ENCODE measurements around the gene WDR27. TPM values are rescaled to one million over a fixed set of nuclear protein-coding genes. Genes with fewer than 3 reads are reported as not detected.

The WDR27 gene
- polyA plus RNA-seq, 3 donors, result 0.95 to 20.5 (median 2.0) TPM

DNA sequence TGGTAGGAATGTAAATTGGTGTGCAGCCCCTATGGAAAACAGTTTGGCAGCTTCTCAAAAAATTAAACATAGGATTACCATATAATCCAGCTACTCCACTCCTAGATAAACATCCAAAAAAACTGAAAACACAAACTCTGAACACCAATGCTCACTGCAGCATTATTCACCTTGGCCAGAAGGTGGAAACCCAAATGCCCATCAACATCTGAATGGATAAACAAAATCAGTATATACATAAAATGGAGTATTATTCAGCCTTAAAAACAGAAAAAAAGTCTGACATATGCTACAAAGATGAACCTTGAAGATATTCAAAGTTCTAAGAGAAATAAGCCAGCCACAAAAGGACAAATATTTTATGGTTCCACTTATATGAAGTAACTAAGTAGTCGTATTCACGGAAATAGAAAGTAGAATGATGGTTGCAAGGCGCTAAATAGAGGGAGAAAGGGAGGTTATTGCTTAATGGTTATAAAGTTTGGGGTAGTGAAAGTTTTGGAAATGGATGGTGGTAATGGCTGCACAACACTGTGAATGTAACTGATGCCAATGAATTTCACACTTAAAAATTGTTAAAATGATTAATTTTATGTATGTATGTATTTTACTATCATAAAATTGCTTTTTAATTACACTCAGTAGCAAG is 18.5 kb upstream of the WDR27 start:
- Histone ChIP-seq H2AFZ (ENCODE audit: insufficient read depth, low read depth, low read length, poor library complexity, severe bottlenecking) (peak overlapping the region; percentile 11), H3K27me3 (ENCODE audit: control insufficient read depth in 2 of 2, insufficient read depth in 2 of 2, low read length in 2 of 2) (peaks cover 0 to 5% of the 10 kb centered on the region in 2 donors), H3K9me3 (replicated peaks in 1 of 2; ENCODE audit: control insufficient read depth in 1 of 2, insufficient read depth in 1 of 2, low read length in 2 of 2) (no peaks in the 10 kb centered on the region), H3K4me2 (replicated peaks; ENCODE audit: extremely low read depth, low read length, poor library complexity, severe bottlenecking) (peak overlapping the region; percentile 26), H3K79me2 (ENCODE audit: insufficient read depth, low read length) (peaks cover 50% of the 10 kb centered on the region), H3K4me1 (ENCODE audit: control insufficient read depth in 1 of 2, insufficient read depth in 2 of 2, low read length in 2 of 2) (peaks cover 23 to 38% of the 10 kb centered on the region in 2 donors), H3K9ac (ENCODE audit: insufficient read depth, low read length, poor library complexity, severe bottlenecking) (no peak overlapping the region), H4K20me1 (ENCODE audit: insufficient read depth, low read length) (peaks cover 7% of the 10 kb centered on the region), H3K4me3 (replicated peaks in 1 of 3; ENCODE audit: low read depth in 2 of 3, low read length in 3 of 3) (peak overlapping the region in 1 of 3 experiments; percentile 33), H3K27ac (ENCODE audit: low read depth in 1 of 2, low read length in 2 of 2) (no peak overlapping the region), H3K36me3 (replicated peaks in 1 of 2; ENCODE audit: control insufficient read depth in 1 of 2, insufficient read depth in 2 of 2, low read length in 2 of 2) (peaks cover 10 to 19% of the 10 kb centered on the region in 2 donors)
- intact Hi-C loops (cut with micrococcal nuclease), result no loop called here
- no peak for DNase-seq
- Mint-ChIP-seq H3K9me3 (peaks cover 0 to 3% (median 0%) of the 10 kb centered on the region in 7 donors), H3K27ac (peak overlapping the region in 4 of 7 donors; percentile 10 to 25 (median 23)), H3K36me3 (peaks cover 22 to 25% of the 10 kb centered on the region in 2 donors), H3K27me3 (ENCODE audit: low read depth in 3 of 3) (peaks cover 3 to 6% (median 3%) of the 10 kb centered on the region in 3 donors), H3K4me3 (peak overlapping the region; percentile 9 to 23), H3K4me1 (peaks cover 30% of the 10 kb centered on the region)
- TF ChIP-seq, protein P1, sequence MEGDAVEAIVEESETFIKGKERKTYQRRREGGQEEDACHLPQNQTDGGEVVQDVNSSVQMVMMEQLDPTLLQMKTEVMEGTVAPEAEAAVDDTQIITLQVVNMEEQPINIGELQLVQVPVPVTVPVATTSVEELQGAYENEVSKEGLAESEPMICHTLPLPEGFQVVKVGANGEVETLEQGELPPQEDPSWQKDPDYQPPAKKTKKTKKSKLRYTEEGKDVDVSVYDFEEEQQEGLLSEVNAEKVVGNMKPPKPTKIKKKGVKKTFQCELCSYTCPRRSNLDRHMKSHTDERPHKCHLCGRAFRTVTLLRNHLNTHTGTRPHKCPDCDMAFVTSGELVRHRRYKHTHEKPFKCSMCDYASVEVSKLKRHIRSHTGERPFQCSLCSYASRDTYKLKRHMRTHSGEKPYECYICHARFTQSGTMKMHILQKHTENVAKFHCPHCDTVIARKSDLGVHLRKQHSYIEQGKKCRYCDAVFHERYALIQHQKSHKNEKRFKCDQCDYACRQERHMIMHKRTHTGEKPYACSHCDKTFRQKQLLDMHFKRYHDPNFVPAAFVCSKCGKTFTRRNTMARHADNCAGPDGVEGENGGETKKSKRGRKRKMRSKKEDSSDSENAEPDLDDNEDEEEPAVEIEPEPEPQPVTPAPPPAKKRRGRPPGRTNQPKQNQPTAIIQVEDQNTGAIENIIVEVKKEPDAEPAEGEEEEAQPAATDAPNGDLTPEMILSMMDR (IDR thresholded peaks at IDR 0.05), result peak; percentile 23
- 16% methylated on average over 3 of the region's 3 CpGs for WGBS (ENCODE audit: insufficient coverage)

DNA sequence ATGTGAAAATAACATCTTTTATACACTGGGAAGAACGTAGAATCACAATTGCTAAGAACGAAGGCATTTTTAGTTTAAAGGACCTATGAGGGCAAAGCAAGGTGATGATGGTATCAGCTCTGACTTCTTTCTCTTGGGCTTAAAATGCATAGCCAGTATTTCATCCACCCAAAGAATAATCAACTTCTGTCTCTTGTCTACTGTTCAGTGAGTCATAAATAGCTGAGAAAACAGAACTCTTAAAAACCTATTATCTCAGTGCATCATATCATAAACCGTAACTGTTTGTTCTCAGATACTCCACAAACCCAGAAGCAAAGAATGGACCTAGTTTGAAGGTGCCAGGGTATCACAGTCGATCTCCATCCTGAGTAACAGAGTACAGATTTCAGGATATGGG is 17.3 kb upstream of the WDR27 start:
- no peak for DNase-seq
- TF ChIP-seq, protein P1 (IDR thresholded peaks at IDR 0.05), result no peak
- Histone ChIP-seq H3K27ac (ENCODE audit: low read depth in 1 of 2, low read length in 2 of 2) (no peak overlapping the region), H3K36me3 (replicated peaks in 1 of 2; ENCODE audit: control insufficient read depth in 1 of 2, insufficient read depth in 2 of 2, low read length in 2 of 2) (peaks cover 15 to 32% of the 10 kb centered on the region in 2 donors), H3K4me2 (replicated peaks; ENCODE audit: extremely low read depth, low read length, poor library complexity, severe bottlenecking) (no peak overlapping the region), H3K79me2 (ENCODE audit: insufficient read depth, low read length) (peaks cover 50% of the 10 kb centered on the region), H2AFZ (ENCODE audit: insufficient read depth, low read depth, low read length, poor library complexity, severe bottlenecking) (no peak overlapping the region), H3K9me3 (replicated peaks in 1 of 2; ENCODE audit: control insufficient read depth in 1 of 2, insufficient read depth in 1 of 2, low read length in 2 of 2) (no peaks in the 10 kb centered on the region), H3K4me3 (replicated peaks in 1 of 3; ENCODE audit: low read depth in 2 of 3, low read length in 3 of 3) (no peak overlapping the region), H3K27me3 (ENCODE audit: control insufficient read depth in 2 of 2, insufficient read depth in 2 of 2, low read length in 2 of 2) (no peaks in the 10 kb centered on the region), H4K20me1 (ENCODE audit: insufficient read depth, low read length) (peaks cover 7% of the 10 kb centered on the region), H3K9ac (ENCODE audit: insufficient read depth, low read length, poor library complexity, severe bottlenecking) (no peak overlapping the region), H3K4me1 (ENCODE audit: control insufficient read depth in 1 of 2, insufficient read depth in 2 of 2, low read length in 2 of 2) (peaks cover 19 to 31% of the 10 kb centered on the region in 2 donors)
- Mint-ChIP-seq H3K27me3 (ENCODE audit: low read depth in 3 of 3) (peaks cover 0 to 3% (median 3%) of the 10 kb centered on the region in 3 donors), H3K9me3 (peaks cover 0 to 4% (median 0%) of the 10 kb centered on the region in 7 donors), H3K4me1 (peaks cover 26% of the 10 kb centered on the region), H3K36me3 (peaks cover 29 to 32% of the 10 kb centered on the region in 2 donors), H3K27ac (no peak overlapping the region), H3K4me3 (no peak overlapping the region)
- intact Hi-C loops (cut with micrococcal nuclease), result no loop called here
- no CpG with 5 or more reads among the region's 4 CpGs for WGBS (ENCODE audit: insufficient coverage)

Measured in CD14-positive monocyte (primary cell).